K562 (cell line): ENCODE measurements around the gene SACS. TPM values are rescaled to one million over a fixed set of nuclear protein-coding genes. Genes with fewer than 3 reads are reported as not detected.

Experiments used
- ATAC-seq: fragments of 200-7000 bp; cut with Tn5 transposase; 3 replicates; pipeline ENCODE4 v1.9.1; 2020; ENCODE audit warnings: moderate library complexity
- BruUV-seq: library from RNA; stranded (reverse); fragments of 400-500 nt; replicated peaks from 2 replicates; lab custom pipeline; 2021; lab: Mats Ljungman, UMichigan
- CTCF ChIA-PET: fragments of 300-600 bp; formaldehyde crosslinking; extraction: SDS; loops from one replicate; lab custom pipeline; 2021; ENCODE audit warnings: low intra/inter-chr PET ratio; lab: Yijun Ruan, JAX
- POLR2A ChIA-PET: fragments of 300-600, 350-650 bp; sonication (Branson Sonifier 250); formaldehyde crosslinking; extraction: SDS; loops from one replicate; lab custom pipeline; 2021; ENCODE audit warnings: antibody characterized with exemption, inconsistent platforms; lab: Yijun Ruan, JAX
- DNase-seq, 4 experiments: peaks; one replicate each; pipeline versions ENCODE4 v3.0.0 to v3.0.0-alpha.2; 2011 to 2018; ENCODE audit warnings: low spot score in 3 of 4, mixed read lengths in 3 of 4; ENCODE audit errors: extremely low read depth in 1 of 4
- FAIRE-seq: peaks from 2 replicates; lab custom pipeline; 2011; peaks lifted over from hg19 to GRCh38; lab: Jason Lieb, UNC
- H2AFZ ChIP-seq: 2 replicates; pipeline ENCODE4 v1.6.0; 2011; ENCODE audit warnings: low read depth, low read length, control low read depth, inconsistent platforms
- H3K27ac ChIP-seq: fragments of 200-600 bp; 3 replicates; pipeline ENCODE4 v1.8.0; 2011; ENCODE audit warnings: low read depth, mild to moderate bottlenecking, control low read depth, inconsistent platforms, low read length, moderate library complexity, mixed read lengths; ENCODE audit errors: extremely low read depth
- H3K27me3 ChIP-seq, 2 experiments: fragments of 300-600 bp in 1 of 2; 2 replicates in 1 of 2; 3 replicates in 1 of 2; pipeline versions ENCODE4 v1.6.0 to v1.8.0; 2011; ENCODE audit warnings: inconsistent platforms in 2 of 2, low read length in 2 of 2, mild to moderate bottlenecking in 1 of 2, mixed read lengths in 1 of 2, moderate library complexity in 1 of 2; ENCODE audit not compliant: control insufficient read depth in 2 of 2, insufficient read depth in 2 of 2
- H3K36me3 ChIP-seq: fragments of 300-600 bp; 3 replicates; pipeline ENCODE4 v1.8.0; 2011; ENCODE audit warnings: mild to moderate bottlenecking, low read length, inconsistent platforms; ENCODE audit not compliant: control insufficient read depth, insufficient read depth
- H3K4me1 ChIP-seq, 2 experiments: fragments of 200-600 bp in 1 of 2; replicated peaks in 1 of 2; 2 replicates in 1 of 2; 3 replicates in 1 of 2; pipeline versions ENCODE4 v1.5.1 to v1.8.0; 2011; ENCODE audit warnings: inconsistent platforms in 2 of 2, low read length in 2 of 2, mild to moderate bottlenecking in 1 of 2, mixed read lengths in 1 of 2, moderate library complexity in 1 of 2; ENCODE audit not compliant: control insufficient read depth in 2 of 2, insufficient read depth in 2 of 2
- H3K4me2 ChIP-seq: 2 replicates; pipeline ENCODE4 v1.6.1; 2011; ENCODE audit warnings: low read length, control low read depth, inconsistent platforms, mixed read lengths; ENCODE audit not compliant: insufficient read depth
- H3K4me3 ChIP-seq: fragments of 200-600 bp; sonication (generic), shearing (Covaris generic); 2 replicates; pipeline ENCODE4 v1.5.1; 2016; ENCODE audit warnings: control low read depth, inconsistent platforms
- H3K79me2 ChIP-seq: fragments of 200-600 bp; 3 replicates; pipeline ENCODE4 v1.8.0; 2011; ENCODE audit warnings: low read length, inconsistent platforms; ENCODE audit not compliant: control insufficient read depth, insufficient read depth
- H3K9ac ChIP-seq, 2 experiments: 2 replicates each; pipeline versions ENCODE4 v1.6.0 to v1.6.1; 2011; ENCODE audit warnings: low read depth in 2 of 2, low read length in 2 of 2, control low read depth in 1 of 2, inconsistent platforms in 1 of 2, mild to moderate bottlenecking in 1 of 2, mixed read lengths in 1 of 2; ENCODE audit not compliant: insufficient read depth in 1 of 2
- H3K9me1 ChIP-seq: one replicate; pipeline ENCODE4 v1.6.0; 2011; ENCODE audit warnings: inconsistent platforms, mild to moderate bottlenecking, low read length, moderate library complexity; ENCODE audit not compliant: control insufficient read depth, insufficient read depth
- H3K9me3 ChIP-seq: replicated peaks from 2 replicates; pipeline ENCODE4 v1.5.1; 2011; ENCODE audit warnings: low read depth, low read length, inconsistent platforms; ENCODE audit not compliant: control insufficient read depth, insufficient read depth
- H4K20me1 ChIP-seq: replicated peaks from 2 replicates; pipeline ENCODE4 v1.6.1; 2011; ENCODE audit warnings: low read length, inconsistent platforms, mixed read lengths; ENCODE audit not compliant: control insufficient read depth, insufficient read depth
- CBX1 ChIP-seq: sonication (generic); IDR thresholded peaks from 2 replicates; pipeline ENCODE4 v1.6.1; 2016; ENCODE audit warnings: antibody characterized with exemption, low read depth, mild to moderate bottlenecking
- ELF4 ChIP-seq: fragments of 450-650 bp; formaldehyde crosslinking; IDR thresholded peaks from 2 replicates; pipeline ENCODE4 v1.4.0; 2022; ENCODE audit warnings: missing genetic modification characterization
- ETV1 ChIP-seq: fragments of 450-650 bp; conservative IDR thresholded peaks from 2 replicates; pipeline ENCODE4 v1.6.1; 2016; ENCODE audit warnings: missing genetic modification characterization, control low read depth, low read depth, missing compliant biosample characterization
- NONO ChIP-seq, 2 experiments: fragments of 200-400 bp in 1 of 2; fragments of 450-650 bp in 1 of 2; formaldehyde crosslinking in 1 of 2; IDR thresholded peaks; 2 replicates each; pipeline ENCODE4 v1.6.1; 2017; ENCODE audit warnings: low read depth in 2 of 2, mild to moderate bottlenecking in 2 of 2, moderate library complexity in 2 of 2, low read length in 1 of 2
- POLR2AphosphoS2 ChIP-seq: IDR thresholded peaks from 2 replicates; pipeline ENCODE4 v1.6.1; 2012; ENCODE audit warnings: low read length, improper control_type of control experiment
- RBBP5 ChIP-seq: fragments of 200-600 bp; sonication (generic); IDR thresholded peaks from 2 replicates; pipeline ENCODE4 v1.6.1; 2012; ENCODE audit warnings: borderline replicate concordance, mild to moderate bottlenecking, low read length, control low read depth, inconsistent platforms; ENCODE audit not compliant: insufficient read depth, poor library complexity, severe bottlenecking
- RBM39 ChIP-seq: fragments of 200-400 bp; formaldehyde crosslinking; optimal IDR thresholded peaks from 2 replicates; pipeline ENCODE3; 2018; ENCODE audit warnings: low read depth, low read length
- RNF2 ChIP-seq: sonication (generic); IDR thresholded peaks from 2 replicates; pipeline ENCODE4 v1.6.1; 2016
- YBX1 ChIP-seq: fragments of 450-650 bp; IDR thresholded peaks from 2 replicates; pipeline ENCODE4 v1.7.1; 2016; ENCODE audit warnings: mild to moderate bottlenecking
- ZKSCAN1 ChIP-seq: fragments of 150-350 bp; IDR thresholded peaks from 2 replicates; pipeline ENCODE4 v1.6.1; 2016; ENCODE audit warnings: low read depth, low read length
- ZNF217 ChIP-seq: sonication (generic); formaldehyde crosslinking; IDR thresholded peaks from 2 replicates; pipeline ENCODE4 v1.8.0; 2022; ENCODE audit warnings: mild to moderate bottlenecking, missing genetic modification reagents
- ZNF644 ChIP-seq: fragments of 200-800 bp; sonication (Bioruptor generic); IDR thresholded peaks from 2 replicates; pipeline ENCODE4 v1.6.1; 2016; ENCODE audit warnings: low read depth, missing genetic modification characterization, missing compliant biosample characterization
- ZNF778 ChIP-seq: fragments of 450-650 bp; formaldehyde crosslinking; IDR thresholded peaks from 2 replicates; pipeline ENCODE4 v1.4.0; 2020; ENCODE audit warnings: mild to moderate bottlenecking, moderate library complexity
- WGBS: fragments of 100-300 bp; shearing (Covaris generic); methylation state at CpG from one replicate; pipeline ENCODE4 v1.1.6; 2016; ENCODE audit warnings: low coverage, mixed read lengths; ENCODE audit not compliant: insufficient coverage; ENCODE audit errors: missing lambda C conversion rate; 5-methylcytosine and 5-hydroxymethylcytosine counted together
- in situ Hi-C: fragments of 300-500 bp; cut with MboI; formaldehyde crosslinking; loops from 4 replicates; pipeline ENCODE4 v1.15.0; 2018; ENCODE audit warnings: inconsistent platforms, mixed read lengths
- intact Hi-C: fragments of 100-400 bp; cut with micrococcal nuclease; formaldehyde crosslinking; loops from 2 replicates; pipeline ENCODE4 v1.14.2; 2022
- polyA plus RNA-seq, 8 experiments: library from polyadenylated mRNA; depleted of rRNA in 4 of 8; stranded (reverse) in 5 of 8; unstranded in 3 of 8; fragments of >200 nt; fragmentation: Nextera tagmentation in 2 of 8; fragmentation: Illumina TruSeq in 1 of 8; extraction: Ambion mirVana in 2 of 8; extraction: Trizol in 1 of 8; gene quantifications; 2 replicates each; pipeline versions ENCODE4 v1.2.1 to v1.2.3, GENCODE V29; 2011 to 2014; ENCODE audit warnings: inconsistent platforms in 1 of 8, missing spikeins in 1 of 8
- total RNA-seq, 7 experiments: library from RNA; depleted of rRNA in 6 of 7; stranded (reverse); fragments of >200 nt in 6 of 7; fragmentation: Illumina TruSeq in 2 of 7; extraction: Trizol in 2 of 7; gene quantifications; 2 replicates each; pipeline versions ENCODE4 v1.2.1 to v1.2.3, GENCODE V29; 2011 to 2021; ENCODE audit warnings: low replicate concordance in 1 of 7
- TF ChIP-seq, protein P1 (sequence below): fragments of 250-450 bp; sonication (Bioruptor Pico); IDR thresholded peaks from 2 replicates; pipeline ENCODE4 v1.8.0; 2021; ENCODE audit warnings: moderate library complexity, mild to moderate bottlenecking, inconsistent platforms

SACS gene
- total and polyA plus RNA-seq, 9 of the 15 experiments (the other 6 are each of a cell fraction or from before 2014, with no cell fraction given), result 4.7 to 28.2 (median 18.9) TPM

DNA sequence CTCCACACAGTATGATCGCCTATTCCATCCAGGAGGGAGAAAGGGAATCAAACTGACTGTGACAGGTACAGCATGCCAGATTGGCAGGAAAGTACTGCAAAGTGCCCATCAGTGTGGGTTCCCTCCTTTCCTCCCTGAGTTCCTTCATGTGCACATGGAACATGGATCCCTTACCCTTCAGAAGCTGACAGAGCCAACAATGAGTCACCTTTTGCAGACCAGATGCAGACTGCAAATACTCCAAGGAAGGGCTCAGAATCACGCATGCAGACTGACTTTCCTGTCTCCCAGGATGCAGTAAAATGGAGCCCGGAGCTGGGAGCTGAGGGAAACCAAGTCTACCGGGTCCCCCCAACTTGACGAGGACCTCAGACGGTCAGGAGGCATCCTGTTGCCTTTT lies 41.8 kb downstream of the SACS start:
- no peak overlapping the region for H3K4me3 ChIP-seq
- in situ Hi-C loops, result no loop called here
- no peaks in the 10 kb centered on the region for H3K4me1 ChIP-seq
- H3K9ac ChIP-seq, result no peak overlapping the region
- WGBS, result 0% methylated on average over 6 of the region's 6 CpGs
- BruUV-seq, result no TSS peak
- DNase-seq (no peak), FAIRE-seq (no peak), ATAC-seq (no peak)
- CTCF ChIA-PET, result no interaction called here
- no peak overlapping the region for H2AFZ ChIP-seq
- no peak overlapping the region for H3K27ac ChIP-seq
- H3K9me3 ChIP-seq, result no peaks in the 10 kb centered on the region
- H3K4me2 ChIP-seq, result no peak overlapping the region
- POLR2A ChIA-PET, result no interaction called here
- intact Hi-C loops, result no loop called here
- H3K79me2 ChIP-seq, result no peaks in the 10 kb centered on the region
- H3K27me3 ChIP-seq, result peaks cover 0 to under 1% of the 10 kb centered on the region in 2 experiments; a peak in 2 of 5 replicates
- no peak for TF ChIP-seq POLR2AphosphoS2
- TF ChIP-seq CBX1, result no peak
- no peak for TF ChIP-seq ZNF644 (tag)
- no peak for TF ChIP-seq RBBP5
- no peak for TF ChIP-seq ZNF778
- no peak for TF ChIP-seq YBX1
- no peak for TF ChIP-seq RNF2
- TF ChIP-seq ETV1, result no peak
- no peak for TF ChIP-seq NONO (IDR thresholded peaks at IDR 0.05; ENCODE audit: low read depth in 2 of 2, low read length in 1 of 2)
- TF ChIP-seq, protein P1, sequence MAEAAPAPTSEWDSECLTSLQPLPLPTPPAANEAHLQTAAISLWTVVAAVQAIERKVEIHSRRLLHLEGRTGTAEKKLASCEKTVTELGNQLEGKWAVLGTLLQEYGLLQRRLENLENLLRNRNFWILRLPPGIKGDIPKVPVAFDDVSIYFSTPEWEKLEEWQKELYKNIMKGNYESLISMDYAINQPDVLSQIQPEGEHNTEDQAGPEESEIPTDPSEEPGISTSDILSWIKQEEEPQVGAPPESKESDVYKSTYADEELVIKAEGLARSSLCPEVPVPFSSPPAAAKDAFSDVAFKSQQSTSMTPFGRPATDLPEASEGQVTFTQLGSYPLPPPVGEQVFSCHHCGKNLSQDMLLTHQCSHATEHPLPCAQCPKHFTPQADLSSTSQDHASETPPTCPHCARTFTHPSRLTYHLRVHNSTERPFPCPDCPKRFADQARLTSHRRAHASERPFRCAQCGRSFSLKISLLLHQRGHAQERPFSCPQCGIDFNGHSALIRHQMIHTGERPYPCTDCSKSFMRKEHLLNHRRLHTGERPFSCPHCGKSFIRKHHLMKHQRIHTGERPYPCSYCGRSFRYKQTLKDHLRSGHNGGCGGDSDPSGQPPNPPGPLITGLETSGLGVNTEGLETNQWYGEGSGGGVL (CRISPR knock-in tag), result no peak
- no peak for TF ChIP-seq RBM39
- TF ChIP-seq ZNF217, result no peak
- no peak for TF ChIP-seq ELF4 (CRISPR knock-in tag)
- TF ChIP-seq ZKSCAN1, result no peak
- no peaks in the 10 kb centered on the region for H3K9me1 ChIP-seq
- H4K20me1 ChIP-seq, result no peaks in the 10 kb centered on the region
- no peaks in the 10 kb centered on the region for H3K36me3 ChIP-seq
